Fibroblast of villous mesenchyme (primary cell): ENCODE data around the gene FRMD4B. TPM values are rescaled to one million over a fixed set of nuclear protein-coding genes. Genes with fewer than 3 reads are reported as not detected.

Experiments used
- DNase-seq: peaks from one replicate; pipeline ENCODE4 v3.0.0-alpha.2; 2010; ENCODE audit warnings: low read depth
- H3K4me3 ChIP-seq: 2 replicates; pipeline ENCODE4 v1.5.1; 2011; ENCODE audit warnings: low read depth, mild to moderate bottlenecking, low read length
- CTCF ChIP-seq: IDR thresholded peaks from 2 replicates; pipeline ENCODE4 v1.5.1; 2012; ENCODE audit warnings: low read depth, mild to moderate bottlenecking, low read length; ENCODE audit not compliant: insufficient read depth
- total RNA-seq: library from RNA; depleted of rRNA; stranded (reverse); fragments of >200 nt; gene quantifications from 2 replicates; pipeline ENCODE4 v1.2.3, GENCODE V29; 2012

FRMD4B gene
- total RNA-seq, 1 donor, result under 0.01 TPM

- no peak overlapping the region for H3K4me3 ChIP-seq
- TF ChIP-seq CTCF, result no peak
- no peak for DNase-seq
Observed at GRCh38 chr3:69296995-69297394, 88.9 kb downstream of the FRMD4B start.

GRCh38 chr3:69294014-69294766 lies 91.7 kb downstream of the FRMD4B start:
- DNase-seq, result peak; percentile 63
- no peak for TF ChIP-seq CTCF
- no peak overlapping the region for H3K4me3 ChIP-seq

GRCh38 chr3:69292959-69293574 lies 92.8 kb downstream of the FRMD4B start:
- H3K4me3 ChIP-seq, result no peak overlapping the region
- no peak for DNase-seq
- TF ChIP-seq CTCF, result no peak

GRCh38 chr3:69292185-69292584 lies 93.7 kb downstream of the FRMD4B start:
- no peak for DNase-seq
- no peak for TF ChIP-seq CTCF
- H3K4me3 ChIP-seq, result no peak overlapping the region

GRCh38 chr3:69290430-69290829 lies 95.5 kb downstream of the FRMD4B start:
- no peak for DNase-seq
- TF ChIP-seq CTCF, result no peak
- no peak overlapping the region for H3K4me3 ChIP-seq

GRCh38 chr3:69290006-69290405 lies 95.9 kb downstream of the FRMD4B start:
- DNase-seq, result no peak
- TF ChIP-seq CTCF, result no peak
- no peak overlapping the region for H3K4me3 ChIP-seq
